Right forelimb (tissue), 1 donor: ENCODE results near the gene WDR93.

Source experiments
- DNase-seq: peaks from one replicate; pipeline ENCODE4 v3.0.0-alpha.2; 2018

The WDR93 gene

DNA sequence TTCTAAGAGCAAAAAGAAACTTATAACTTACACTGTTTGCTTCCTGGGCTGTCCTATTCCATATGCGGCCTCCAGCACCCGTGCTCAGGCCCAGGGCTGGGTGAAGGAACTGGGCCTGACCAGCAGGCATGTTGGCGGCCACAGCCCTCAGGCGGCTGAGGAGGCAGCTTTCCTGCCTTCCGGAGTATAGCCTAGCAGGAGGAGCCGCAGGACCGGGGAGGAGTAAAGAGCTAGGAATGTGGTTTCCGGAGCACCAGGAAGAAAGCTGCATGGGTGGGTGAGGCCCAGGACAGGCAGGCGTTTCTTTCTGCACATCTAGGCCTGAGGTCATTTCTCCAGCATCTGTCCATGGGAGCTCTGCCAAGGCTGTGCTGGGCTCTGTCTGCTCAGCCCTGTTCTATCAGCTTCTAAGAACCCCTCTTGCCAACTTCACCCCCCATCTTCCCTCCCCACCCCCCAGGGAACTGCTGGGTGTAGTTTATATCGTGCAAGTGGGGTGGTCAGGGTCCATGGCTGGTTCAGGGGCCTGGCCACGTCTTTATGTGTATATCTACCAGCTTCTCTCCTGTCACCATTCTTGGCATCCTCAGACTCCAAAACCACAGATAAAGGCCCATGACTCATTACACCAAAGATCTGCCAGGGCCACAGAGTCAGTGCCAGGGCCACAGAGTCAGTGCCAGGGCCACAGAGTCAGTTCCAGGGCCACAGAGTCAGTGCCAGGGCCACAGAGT, 27.6 kb upstream of the WDR93 start:
- peak; percentile 70 for DNase-seq

DNA sequence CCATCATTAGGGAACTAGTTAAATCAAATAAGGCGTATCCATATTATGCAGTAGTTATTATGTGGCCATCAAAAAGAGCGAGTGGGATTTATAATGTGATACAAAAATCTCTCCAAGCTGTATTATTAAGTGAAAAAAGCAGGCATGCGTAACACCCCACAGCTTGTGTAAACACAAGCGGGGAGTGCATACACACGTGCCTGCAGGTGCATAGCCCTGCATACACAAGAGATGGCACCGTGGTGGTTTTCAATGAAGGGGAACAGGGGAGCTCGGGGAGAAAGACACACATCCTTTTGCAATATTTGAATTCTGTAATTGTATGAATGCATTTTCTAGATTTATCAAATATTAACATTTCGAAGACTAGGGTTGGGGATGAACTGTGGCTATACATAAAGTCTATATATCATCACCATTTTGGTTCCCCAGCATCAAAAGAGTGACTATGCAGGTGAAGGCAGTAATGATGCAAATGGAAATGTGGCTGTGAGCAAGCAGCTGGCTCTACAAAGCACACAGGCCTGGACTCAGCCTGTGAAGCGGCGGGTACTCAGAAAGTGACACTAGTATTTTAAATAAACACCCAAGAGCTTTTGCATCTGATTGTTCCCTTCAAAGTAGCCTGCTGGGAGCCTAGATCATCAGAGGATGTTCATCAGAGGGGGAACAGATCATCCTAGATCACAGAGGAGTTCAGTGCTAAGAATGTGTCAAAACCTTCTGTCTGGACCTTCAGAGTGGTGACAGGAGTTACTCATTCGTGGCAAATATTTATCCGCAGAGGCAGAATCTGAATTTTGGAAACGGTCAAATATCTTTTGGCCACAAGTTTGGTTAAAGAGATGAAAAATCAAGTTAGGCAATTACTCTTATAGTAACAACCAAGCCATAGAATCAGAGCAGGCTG, 25.9 kb upstream of the WDR93 start:
- no peak for DNase-seq

DNA sequence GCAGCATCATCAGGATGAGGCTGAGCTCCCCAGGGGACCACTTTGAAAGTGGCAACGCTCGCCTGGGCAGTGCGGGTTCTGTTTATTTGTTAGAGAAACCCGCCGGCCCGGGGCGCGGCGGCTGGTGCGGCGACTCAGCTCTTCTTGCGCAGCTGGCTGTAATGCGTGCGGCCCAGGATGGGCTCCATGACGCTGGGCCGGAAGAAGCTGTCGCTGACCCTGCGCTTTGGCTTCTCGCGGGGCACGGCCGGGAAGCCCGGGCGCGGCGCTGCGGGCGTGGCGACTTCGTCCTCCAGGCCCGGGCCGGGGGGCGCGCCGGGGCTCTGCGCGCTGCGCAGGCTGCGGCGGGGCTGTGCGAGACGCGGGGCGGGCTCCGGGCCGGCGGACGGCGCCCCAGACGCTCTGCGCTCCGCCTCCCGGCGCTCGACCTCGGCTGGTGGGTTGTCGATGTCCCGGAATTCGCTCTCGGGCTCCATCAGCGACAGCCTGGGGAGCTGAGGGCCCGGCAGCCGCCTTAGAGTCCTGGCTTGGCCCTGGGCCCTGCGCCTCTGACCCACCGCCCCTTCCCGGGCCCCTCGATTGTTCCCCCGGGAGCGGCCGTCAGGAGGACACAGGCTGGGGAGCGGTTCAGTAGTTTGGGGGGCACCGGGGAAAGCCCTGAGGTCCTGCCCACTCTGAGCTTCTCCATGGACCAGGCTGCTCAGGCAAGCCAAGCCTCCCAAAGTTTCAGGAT, 25.0 kb upstream of the WDR93 start:
- DNase-seq: peak; percentile 86

DNA sequence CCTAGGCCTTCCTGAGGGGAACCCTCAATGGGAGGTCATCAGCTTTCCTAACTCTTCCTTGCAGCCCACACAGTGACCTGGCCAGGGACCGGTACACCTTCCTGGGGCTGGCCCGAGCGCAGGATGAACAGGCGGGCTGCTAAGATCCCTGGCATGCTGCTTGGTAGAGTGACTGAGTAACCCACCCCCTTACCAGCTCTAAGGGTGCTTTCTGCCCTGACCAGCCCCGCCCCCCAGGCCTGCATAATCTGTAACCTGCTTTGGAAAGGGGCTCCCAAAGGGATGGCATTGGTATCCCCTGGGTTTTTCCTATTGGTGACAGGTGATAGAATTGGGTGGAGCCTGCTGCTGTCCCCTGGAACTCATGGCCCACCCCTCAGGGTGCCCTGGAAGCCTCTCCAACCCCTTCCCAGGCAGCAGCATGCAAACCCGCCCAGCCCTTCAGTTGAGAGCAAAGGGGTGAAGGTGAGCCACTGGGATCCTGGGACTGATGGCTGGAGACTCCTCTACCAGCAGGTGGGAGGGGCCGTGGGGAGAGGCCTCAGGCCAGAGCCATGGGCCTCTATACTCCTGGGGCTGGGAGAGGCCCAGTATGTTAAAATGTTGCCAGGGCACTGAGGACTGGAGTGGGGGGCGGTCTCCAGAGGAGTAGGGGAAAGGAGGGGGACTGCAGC, 24.3 kb upstream of the WDR93 start:
- DNase-seq: no peak

DNA sequence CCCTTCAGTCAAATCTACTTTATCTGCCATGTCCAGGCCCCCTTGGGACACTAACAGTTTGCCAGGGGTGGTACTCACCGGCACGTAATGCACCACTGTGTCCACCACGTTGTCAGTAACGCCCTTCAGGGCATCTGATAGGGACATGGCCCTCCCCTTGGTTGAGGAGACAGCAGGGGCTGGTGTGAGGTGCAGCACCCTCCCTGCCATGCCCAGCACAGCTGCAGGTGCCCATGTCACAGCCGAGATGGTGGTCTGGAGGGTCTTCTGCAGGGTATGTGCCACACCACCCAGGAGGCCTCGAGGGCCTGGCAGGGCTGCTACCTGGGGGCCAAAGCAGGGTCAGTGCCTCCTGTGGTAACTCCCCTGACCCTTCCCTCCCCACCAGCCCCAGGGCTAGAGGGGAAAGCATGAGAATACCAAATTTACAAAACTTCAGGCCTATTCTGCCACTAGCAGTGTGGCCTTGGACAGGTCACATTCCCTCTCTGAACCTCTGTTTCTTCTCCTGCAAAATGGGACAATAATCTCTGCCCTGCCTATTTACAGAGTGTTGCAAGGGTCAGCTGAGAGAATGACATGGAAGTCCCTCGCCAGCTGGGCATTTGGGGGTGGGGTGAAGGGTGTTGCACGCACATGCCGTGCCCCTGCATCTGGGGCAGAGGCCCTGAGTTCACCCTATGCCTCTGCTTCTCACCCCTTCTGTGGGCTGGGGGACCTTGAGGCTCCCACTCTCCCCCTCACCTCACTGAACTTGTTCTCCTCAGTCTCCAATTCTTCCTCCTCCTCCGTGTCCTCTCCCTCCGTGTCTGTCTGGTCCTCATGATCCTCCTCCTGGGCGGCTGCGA, 23.5 kb upstream of the WDR93 start:
- DNase-seq: no peak

DNA sequence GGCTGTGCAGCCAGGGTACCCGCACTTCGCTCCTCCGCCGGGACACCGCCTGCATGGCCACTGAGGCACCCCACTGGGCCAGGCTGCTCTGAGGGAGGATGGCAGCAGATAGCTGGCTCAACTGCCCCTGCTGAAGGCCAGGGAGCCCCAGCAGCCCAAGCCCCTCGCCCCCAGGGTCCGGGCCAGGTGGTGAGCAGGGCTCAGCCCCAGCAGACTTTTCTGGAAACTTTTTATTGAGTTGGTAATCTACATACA, 23.0 kb upstream of the WDR93 start:
- no peak for DNase-seq

DNA sequence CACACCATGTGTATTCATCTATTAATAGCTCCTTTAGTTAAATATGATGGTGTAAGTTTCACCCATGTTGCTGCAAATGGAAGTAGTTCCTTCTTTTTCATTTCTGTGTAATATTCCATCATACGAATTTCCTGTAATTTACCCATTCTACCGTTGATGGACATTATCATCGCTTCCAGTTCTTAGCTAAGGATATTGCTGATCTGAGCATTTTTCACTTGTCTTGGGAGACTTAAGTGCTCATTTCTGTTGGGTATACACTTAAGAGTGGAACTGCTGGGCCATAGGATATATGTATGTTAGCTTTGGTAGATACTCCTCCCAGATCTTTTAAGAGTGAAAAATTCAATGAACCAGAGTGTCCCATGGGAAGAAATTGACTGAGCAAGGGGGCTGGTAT, 22.4 kb upstream of the WDR93 start:
- DNase-seq: no peak

DNA sequence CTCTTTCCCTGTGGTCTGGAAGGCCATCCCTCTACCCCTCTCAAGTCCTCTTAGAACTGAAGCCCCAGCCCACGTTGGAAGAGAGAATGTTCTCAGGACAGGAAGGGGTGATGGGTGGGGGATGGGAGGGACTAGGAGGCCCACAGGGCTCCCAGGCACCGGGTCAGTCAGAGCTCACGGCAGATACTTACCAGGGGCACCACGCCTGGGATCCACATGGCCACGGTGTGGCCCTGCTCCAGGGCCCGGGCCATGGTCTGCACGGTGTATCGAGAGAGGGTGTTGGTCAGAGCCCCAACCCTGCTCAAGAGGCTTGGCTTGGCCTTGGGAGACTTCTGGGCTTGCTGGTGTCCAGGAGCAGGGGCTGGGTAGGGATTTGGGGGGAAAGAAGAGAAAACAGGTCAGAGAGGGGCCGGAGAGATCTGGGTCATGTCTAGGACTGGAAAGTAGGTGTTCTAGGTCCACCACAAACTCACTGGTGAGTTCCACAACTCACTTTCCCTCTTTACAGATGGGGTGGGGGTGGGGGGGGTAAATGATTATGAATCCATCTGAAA, 21.2 kb upstream of the WDR93 start:
- DNase-seq: no peak

DNA sequence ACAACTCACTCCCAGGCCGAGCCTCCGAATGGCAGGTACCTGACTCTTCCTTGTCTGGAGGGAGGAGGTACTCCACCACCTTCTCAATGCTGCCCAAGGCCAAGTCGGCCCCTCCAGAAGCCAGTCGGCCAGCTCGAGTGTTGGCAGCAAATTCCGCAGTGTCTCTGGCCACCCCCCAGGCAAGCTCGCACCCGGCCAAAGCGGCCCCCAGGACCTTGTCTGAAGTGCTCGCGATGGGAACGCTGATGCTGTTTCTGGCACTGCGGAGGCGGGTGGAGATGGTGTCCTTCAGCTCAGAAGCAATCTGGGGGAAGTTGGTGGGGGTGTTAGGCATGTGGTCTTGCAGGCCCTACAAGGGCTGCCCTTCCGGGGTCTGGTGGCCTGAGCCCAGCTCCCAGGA, 20.7 kb upstream of the WDR93 start:
- no peak for DNase-seq

DNA sequence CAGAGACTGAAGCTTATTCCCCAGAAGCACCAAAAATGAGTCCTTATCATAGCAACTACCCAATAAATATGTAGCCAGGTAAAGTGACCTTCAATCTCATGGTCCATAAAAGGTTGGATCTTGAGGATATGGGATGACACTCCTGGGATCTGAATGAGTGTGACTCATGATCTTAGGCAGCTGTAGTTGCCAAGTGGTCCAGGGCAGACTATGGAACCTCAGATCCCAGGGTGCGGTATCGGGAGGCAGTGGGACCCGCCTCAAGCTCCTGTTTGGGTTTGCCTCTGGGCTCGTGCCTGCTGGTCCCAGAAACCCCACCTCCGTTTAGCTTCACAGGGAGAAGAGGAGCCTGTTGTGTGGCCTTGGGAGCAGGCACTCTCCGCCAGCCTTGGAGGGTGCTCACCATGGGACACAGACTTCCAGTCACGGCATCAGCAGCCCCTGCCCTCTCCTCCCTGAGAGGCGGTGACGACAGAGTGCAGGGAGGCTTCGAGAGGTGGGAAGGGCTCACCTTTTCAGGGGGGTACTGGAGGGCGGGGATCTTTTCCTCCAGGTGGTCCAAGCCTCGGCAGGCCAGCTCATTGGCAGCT, 19.5 kb upstream of the WDR93 start:
- DNase-seq: no peak

DNA sequence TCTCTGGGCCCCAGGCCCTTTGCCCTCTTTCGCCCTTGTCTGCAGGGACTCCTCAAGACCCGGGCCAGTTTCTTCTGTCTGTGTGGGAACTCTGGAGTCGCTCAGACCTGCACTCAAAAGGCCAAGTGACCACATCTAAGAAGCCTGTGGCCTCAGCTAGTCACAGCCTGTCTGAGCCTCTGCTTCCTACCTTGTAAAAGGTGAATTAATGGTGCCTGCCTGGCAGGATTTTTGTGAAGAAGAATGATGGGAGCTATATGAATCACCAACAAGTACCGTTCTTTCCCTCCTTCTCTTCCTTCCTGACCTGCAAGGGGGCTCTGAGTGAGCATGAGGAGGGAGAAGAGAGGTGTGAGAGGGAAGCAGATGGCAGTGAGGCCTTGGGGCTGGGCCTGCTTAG, 18.9 kb upstream of the WDR93 start:
- no peak for DNase-seq

DNA sequence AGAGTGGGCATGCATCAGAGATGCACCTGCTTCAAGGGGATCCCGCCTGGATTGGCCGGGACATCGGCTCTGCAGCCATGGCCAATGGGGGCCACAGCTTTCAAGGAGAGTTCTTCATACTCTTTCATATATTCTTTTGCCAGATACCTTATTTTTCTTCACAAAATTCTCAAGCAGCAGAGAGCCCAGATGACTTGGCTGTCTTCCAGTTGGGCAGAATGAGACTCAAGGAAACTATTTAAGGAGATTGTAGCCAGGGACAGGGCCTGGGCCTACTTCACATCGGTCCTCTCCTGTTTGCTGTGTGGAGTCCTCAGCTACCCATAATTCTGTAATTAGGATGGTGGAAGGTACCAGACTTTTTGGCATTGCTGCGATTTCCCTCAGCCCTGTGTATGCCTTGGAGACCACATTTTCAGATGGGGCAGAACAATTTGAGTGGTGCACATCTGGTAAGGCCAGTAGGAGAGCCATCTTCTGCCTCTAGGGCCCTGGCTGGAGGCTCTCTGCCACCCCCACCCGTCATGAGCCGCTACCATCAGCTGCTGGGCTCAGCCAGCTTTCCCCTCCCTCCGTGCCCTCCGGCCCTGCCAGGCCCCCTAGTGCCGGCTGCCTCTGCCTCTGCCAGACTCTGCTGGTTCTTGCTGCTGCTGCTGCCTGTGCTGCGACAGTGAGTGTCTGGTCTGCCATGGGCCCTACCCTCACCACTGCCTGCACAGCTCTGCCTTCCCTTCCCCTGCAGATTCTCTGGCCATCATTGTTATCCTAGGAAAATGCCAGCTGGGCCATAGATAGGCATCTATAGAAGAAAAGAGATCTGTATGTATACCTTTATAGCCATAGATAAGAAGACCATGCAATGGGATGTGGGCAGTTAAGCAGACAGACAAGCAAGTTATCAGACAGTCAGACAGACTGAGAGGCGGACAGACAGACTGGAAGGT, 18.1 kb upstream of the WDR93 start:
- DNase-seq: no peak

DNA sequence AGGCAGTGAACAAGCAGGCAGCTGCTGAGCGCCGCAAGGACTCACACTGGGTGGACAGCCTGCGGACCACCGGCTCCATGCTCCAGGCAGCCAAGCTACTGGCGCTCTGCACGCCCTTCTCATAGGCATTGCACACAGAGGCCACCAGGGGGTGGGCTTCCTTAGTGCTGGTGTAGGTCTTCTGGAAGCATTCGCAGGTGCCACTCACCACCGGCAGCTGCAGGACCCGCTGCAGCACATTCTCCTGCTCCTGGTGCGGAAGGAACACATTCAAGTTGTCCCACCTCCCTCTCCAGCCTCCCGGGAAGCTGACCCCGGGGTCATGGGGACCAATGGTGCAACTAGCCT, 17.5 kb upstream of the WDR93 start:
- no peak for DNase-seq

DNA sequence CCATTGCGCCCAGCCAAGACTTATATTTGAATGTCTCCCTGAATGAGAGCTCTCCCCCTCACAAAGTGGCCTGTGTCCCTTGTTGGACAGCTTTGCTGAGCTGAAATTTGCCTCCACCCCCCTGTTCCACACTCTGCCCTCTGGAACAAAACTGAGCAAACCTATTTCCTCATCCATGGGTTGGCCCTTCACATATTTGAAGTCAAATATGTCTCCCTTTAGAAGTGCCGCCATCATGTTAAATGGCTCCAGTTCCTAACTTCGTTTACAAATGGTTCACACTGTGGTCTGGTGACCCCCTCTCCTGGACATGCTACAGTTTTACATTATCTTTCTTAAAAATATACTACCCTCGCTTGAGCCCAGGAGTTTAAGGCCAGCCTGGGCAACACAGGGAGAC, 16.1 kb upstream of the WDR93 start:
- no peak for DNase-seq

DNA sequence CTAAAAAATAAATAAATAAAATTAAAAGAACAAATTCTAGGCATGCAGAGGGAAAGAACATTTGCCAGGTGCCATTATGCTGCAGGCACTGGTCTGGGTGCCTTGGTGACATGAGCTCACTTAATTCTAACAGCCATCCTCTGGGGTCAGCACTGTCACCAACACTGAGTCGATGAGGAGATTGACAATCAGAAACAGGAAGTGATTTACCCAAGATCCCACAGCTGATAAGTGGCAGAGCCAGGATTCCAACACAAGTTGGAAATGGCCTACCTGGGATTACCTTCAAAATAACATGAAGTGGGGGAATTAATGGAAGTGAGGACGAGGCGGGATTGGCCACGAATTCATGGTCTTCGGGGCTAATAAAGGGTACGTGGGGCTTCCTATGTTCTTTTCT, 15.0 kb upstream of the WDR93 start:
- DNase-seq: no peak

DNA sequence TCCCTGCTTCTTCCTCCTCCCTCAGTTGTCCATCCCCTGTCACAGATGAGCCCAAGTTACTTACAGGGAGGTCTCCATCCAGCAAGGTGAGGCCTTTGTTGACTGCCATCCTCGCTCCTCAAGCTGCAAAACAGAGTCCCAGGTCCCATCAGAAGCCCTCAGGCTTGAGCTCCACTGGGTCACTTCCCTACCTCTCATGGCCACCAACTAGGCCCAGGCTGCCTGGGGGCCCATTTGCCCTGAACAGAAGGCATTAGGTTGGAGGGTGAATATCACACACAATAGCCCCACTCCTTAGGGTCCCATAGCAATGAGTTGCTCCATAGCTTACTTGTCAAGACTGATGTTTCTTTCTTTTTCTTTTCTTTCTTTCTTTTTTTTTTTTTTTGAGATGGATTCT, 13.2 kb upstream of the WDR93 start:
- DNase-seq: no peak

DNA sequence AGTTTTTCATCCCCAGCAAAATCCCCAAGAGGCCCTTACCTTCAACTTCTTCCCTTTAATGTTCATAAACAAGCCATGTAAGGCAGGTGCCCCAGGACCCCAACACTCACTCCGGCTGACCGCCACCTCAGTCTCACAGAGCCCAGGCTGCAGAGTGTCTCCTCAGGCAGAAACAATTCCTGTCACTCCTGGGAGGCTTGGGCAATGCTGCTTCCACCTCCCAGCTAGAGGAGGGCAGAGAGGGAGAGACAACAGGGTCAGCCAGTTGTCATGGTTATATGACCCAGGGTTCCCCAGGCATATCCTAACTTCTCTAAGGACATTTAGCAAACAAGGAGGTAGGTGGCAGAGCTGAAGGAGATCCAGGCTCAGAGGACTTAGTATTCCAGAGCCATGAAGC, 11.4 kb upstream of the WDR93 start, which contains the start of gene PLIN1:
TSS of gene PLIN1 (minus strand) at position 156 of the 400 bp plus-strand sequence. CDS start 1,878 bp downstream, outside the sequence.
- DNase-seq: no peak

DNA sequence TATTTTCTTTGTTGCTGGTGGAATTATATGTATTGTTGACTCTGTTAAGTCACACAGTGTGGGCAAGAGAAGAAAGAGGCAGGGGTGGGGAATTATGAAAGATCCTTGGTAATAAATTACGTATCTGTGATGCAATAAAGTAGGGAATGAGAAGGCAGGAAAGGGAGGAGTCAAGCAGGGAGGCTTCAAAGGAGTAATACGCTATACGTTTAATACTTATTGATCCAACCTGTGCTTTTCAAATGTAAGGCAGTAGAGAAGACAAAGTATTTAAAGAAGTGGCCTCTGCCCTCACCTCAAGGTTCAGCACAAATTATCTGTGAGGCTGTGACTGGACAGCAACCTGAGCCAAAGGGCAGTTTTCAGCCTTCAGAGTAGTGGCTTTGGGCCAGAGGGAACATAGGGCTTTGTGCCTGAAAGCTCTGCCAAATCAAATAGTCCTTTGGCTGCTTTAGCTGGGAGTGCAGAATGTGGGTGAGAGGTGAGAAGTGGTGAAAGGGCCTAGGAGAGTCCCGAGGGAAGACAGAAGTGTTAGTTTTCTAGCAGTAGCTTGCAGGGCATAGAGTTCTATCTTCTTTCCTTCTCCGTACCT, 10.2 kb upstream of the WDR93 start:
- no peak for DNase-seq

DNA sequence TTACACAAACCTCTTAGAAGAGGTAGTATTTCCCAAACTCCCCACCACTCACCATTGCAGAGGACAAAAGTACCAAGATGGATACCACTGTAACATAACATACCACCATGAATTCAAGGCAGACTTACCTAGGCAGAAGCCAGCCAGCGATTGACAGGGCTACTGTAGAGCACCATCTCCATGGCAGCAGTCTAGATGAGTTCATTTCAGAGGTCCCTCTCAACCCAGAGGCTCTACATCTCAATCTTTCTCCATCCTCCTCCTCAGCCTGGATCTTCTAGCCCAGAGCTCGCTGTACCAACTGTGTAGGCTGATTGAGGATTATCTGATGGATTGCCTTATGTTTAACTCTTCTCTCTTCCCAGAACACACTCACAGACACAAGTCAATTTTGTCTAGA, 9.5 kb upstream of the WDR93 start:
- no peak for DNase-seq

DNA sequence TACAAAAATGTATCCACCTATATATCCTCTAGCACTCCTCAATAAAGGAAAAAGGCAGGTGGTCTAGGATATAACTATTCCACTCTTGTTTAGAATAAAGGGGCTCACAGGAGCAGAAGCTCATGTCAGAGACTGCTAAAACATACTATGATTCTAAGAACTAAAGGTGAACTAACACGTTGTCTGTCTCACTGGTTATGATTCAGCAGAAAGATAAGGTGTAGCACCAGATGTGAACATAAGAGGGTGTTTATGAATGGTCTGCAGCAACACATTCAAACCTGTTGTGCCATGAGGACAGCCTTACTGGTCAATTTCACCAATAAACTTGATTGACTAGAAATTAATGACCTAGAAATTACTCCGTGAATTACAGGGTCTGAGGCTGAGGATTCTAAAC, 4.6 kb upstream of the WDR93 start:
- DNase-seq: no peak
